ENCODE results near the gene COL5A2.

The COL5A2 gene

DNA sequence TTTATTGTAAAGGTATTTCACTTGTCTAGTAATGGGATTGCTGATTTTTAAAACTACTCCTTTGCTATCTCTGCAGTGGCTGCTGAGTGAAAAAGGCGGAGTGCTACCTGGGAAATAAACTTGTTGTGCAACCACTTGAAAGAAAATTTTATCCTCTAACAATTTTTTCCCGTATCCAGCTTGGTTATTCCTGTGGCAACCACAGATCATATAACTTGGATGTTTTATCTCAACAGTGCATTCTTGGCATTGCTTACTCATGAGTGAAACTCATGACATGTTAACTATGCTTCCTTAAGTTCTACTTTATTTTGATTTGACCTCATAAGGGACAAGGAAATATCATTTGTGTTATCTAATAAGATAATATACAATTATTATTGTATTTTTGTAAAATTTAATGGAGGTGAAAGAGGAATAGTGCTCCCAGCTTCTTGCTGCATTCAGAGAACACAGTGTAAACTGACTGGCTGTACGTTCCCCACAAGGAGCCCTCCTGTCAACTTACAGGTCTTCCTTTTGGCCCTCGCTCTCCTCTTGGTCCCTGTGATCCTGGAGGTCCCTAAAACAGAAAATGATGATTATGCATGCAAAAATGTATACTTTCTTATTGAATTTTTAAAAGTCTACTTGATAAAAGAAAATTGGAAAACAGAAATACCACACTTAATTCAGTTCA is 82.7 kb downstream of the COL5A2 start:
- DNase-seq: no peak

DNA sequence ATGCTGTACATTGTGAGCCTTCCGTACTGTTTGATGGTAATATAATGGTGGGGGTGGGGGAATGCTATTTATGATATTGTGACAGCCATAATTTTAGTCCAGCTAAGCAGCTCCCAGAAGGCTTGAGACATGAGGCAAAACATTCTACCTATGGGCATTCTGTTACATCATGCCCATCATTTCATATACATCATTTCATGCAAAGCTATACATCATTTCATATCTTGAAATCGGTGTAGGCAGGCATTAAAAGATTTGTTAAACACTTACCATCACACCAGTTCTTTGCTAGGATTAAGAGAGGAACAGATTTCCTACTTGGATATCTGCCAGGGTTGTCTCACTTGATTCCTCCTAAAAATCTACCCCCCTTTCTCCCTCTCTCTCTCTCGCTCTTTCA is 84.5 kb downstream of the COL5A2 start:
- no peak for DNase-seq

- no peak for DNase-seq
These were observed 86.6 kb downstream of the COL5A2 start for GRCh38 chr2:189092936-189093335.

DNA sequence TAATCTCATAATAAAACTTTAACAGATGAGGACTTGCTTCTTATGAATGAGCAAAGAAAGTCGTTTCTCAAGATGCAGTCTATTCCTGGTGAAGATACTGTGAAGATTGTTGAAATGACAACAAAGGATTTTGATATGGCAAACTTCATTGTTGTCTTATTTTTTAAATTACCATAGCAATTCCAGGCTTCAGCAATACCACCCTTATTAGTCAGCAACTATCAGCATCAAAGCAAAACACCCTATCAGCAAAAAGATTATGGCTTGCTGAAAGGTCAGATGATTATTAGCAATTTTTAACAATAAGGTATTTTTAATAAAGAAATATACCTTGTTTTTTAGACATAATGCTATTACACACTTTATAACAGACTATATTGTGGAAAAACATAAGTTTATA is 88.3 kb downstream of the COL5A2 start:
- DNase-seq: no peak

DNA sequence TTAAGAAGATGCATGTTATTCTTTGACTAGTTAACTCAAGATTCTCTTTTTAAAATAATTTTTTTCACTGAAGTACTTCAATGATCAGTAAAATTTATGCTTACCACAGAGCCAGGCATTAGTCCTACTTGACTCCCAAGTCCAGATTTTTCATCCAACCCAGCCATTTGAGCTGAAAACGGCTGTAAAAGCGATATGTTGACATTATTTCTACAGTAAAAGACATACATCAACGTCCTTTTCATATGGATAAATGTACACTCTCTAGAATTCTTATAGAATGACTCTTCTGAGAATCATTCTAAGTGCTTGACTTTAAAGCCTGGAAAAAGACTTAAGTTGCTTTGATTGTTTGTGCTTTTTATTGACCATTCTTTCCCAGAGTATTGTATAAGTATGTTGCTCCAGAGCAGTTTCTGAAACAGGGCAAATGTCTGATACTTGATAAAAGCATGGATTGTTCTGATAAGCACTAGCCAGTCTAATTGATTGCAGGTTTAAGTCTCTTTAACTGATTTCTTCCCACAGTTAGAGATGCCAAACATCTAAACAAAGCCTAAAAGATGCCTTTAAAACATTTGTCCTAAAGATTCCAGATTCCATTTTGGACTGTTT is 90.9 kb downstream of the COL5A2 start:
- no peak for DNase-seq

DNA sequence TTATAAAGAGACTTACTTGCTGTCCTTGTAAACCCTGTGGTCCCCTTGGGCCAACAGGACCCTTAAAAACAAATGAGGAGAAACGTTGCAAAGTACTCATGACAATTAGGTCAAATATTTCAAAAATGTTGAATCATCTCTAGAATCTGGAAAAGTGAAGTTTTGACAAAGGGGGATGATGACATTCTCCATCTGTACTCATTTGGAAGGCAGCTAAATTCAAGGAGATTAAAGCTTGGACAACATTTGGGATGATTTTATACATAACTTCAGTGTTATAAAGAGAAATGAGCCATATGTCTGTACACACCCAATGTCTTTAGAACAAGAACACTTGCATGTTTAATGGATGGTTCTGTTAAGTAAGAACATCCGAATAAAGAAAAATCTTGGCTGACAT is 92.9 kb downstream of the COL5A2 start:
- DNase-seq: no peak

GRCh38 chr2:189086250-189086649 is 93.3 kb downstream of the COL5A2 start:
- DNase-seq: no peak

DNA sequence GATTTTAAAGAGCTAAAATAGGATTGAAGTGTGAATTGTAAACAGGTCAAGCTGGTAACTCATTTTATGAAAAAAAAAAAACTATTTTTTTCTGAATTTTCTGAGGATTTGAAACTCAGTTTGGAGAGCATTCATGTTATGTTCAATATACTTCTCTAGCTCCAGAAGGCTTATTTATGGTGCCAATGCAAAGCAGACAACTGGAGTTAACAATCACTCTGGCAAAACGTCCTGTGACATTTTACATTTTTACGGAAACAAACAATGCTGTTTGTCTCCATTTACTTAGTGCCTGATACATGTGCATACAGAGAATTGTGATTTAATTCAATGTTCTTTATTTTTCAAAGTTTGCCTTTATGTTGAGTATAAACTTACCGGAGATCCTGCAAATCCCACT is 96.0 kb downstream of the COL5A2 start:
- DNase-seq: no peak

DNA sequence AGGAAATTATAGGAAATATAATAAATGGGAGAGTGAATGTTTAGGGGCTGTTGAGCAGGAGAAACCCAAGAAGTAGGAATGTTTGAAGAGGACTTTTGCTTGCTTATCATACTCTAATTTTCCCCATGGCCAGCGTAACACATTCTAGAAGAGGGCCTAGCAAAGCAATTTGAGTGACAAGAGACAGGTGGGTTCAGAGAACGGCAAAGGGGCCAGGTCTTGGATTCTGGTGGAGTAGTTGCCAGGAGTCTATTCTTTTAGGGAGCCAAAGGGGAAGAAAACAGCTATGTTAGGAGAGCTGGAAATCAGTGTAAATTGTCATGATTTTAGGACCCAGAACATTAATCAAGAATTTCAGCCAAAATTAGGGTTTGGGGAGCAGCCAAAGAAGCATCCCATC is 96.5 kb downstream of the COL5A2 start:
- DNase-seq: no peak

- no peak for DNase-seq
These were observed 97.1 kb downstream of the COL5A2 start for GRCh38 chr2:189082376-189082975.

GRCh38 chr2:189076572-189076971 is 103.0 kb downstream of the COL5A2 start:
- DNase-seq: no peak

DNA sequence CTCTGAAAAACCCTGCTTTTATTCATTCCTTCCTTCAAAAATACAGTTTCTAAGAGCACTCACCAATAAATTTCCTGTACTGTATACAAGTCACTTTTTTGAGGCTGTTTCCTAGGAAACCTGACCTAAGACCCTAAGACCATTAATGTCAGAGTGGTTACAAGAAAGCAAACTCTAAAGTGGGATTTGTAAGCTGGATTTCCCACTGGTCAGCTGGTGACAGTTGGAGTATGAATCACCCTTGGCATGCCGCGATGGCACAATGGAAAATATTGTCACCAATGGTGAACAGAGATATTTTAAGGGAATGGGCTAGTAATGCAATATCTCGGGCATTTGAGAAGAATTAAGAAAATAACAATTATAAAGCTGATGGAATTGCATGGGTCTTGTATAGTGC is 103.4 kb downstream of the COL5A2 start:
- DNase-seq: no peak

- DNase-seq: no peak
These were observed 105.1 kb downstream of the COL5A2 start for GRCh38 chr2:189074506-189074905.

DNA sequence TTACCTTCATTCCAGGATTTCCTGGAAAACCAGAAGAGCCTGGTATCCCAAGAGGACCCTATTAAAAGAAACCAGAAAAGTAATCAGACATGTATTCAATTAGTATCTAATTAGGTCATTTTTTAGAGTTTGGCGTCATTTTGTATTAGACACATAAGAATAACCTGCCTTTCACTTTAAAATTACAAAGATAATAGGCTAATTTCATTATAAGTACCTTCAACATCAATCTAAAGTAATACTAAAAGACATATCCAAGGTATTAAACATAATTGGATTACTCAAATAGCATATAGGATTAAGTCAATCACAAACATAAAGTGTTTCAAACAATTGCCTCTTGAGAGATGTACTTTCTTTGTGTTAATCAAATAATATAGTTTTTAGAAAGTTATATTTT is 107.5 kb downstream of the COL5A2 start:
- no peak for DNase-seq

DNA sequence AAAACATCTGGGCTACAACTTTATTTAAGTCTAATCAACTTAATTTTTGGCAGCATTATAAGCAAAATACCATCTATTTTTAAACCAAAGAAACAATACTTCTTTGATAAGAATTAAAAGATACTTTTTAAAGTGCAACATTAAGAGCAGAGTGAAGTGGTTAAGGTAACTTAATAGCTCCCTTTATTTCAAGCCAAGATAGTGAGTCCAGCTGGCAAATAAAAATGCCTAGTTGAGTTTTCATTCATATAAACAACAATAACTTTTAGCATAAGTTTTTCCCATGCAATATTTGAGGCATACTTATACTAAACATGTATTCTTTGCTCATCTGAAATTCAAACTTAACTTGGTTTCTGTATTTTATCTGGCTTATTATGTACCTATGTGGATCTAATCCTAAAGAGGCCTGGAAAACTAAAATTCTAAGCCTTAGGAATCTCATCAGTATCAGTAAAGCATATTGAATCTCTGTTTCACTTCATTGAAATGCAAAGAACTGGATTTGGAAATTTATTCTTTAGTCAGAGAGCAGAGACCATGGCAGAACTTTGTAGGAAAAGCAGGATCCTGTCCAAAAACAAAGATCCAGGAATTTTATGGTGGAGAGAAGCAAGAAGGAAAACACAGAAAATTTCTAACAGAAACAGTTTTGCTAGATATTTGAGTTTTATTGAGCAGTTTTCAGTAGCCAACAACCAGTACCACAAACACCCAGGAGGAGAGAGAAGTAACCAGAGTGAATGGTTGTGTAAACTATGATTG is 109.5 kb downstream of the COL5A2 start:
- no peak for DNase-seq

GRCh38 chr2:189066037-189066436 is 113.5 kb downstream of the COL5A2 start:
- no peak for DNase-seq

DNA sequence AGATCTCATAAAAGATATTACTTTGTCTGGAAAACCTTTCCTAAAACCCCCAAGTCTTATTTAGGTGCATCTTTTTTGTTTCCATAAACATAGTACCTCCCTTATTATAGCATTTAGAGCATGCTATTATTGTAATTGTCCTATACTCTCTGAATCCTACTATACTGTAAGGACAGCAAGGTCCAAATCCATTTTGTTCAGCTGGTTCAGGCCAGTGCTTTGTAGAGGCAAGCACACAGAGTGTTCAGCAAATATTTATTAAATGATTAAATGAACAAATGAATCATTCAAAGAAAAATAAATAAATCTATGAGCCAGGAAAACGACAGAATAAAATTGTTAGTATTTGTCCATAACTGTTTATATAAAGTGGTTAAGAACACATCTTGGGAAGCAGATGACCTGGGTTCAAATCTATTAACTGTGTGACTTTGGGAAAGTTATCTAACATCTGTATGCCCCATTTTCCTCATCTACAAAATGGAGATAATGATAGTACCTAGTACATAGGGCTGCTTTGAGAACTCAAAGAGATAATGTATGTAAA is 119.4 kb downstream of the COL5A2 start:
- no peak for DNase-seq

DNA sequence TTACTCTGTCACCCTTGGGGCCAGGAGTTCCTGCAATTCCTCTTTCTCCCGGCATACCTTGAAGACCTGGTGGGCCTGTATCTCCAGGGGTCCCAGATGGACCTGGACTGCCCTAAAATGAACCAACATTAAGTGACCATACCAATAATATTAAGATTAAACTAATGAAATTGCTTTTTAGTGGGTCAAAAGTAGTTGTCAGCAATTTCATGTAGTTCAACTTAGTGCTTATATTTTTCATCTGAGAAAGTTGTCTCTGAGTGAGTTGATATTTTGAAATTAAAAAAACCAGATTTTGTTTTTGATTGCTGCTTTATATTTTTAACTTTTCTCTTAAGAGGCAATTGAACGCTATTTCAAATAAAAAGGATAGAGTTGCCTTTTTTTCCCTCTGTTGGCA is 122.2 kb downstream of the COL5A2 start:
- DNase-seq: no peak

DNA sequence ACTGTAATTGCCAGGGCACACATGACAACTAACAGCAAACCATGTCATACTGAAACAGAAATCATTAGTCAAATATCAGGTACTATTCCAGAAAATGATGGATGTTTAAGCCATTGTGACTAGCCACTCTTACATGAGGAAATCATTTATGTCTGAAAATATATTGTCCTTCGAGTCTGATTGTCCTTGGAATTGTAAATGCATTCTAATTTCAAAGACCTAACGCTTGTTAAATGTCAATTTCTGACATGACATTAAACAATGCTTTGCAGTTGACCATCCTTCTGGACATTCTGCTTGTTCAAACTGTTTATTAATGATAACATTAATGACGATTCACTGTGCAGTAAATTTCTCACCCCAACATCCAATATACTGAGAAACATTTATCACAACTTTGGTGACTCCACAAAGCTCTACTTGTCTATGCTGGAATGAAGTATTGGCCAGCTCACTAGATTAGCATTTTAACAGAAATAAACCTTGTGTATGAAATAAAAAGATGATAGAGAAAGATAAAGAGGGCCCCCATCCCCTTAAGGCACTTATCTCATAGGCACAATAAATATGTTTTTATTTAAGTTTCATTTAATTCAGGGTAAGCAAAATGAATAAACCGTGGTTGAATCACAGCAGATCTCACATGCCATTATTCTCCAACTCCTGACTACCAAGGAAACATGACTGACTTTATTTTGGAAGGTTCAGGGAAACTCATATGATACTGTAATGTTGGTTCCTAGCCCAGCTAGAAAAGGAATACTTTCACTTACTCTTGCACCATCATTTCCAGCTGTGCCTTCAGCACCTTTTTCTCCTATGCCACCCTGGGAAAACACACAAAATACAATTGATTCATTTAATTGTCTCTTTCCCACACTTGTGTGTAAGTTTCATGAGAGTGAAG is 123.1 kb downstream of the COL5A2 start:
- no peak for DNase-seq

DNA sequence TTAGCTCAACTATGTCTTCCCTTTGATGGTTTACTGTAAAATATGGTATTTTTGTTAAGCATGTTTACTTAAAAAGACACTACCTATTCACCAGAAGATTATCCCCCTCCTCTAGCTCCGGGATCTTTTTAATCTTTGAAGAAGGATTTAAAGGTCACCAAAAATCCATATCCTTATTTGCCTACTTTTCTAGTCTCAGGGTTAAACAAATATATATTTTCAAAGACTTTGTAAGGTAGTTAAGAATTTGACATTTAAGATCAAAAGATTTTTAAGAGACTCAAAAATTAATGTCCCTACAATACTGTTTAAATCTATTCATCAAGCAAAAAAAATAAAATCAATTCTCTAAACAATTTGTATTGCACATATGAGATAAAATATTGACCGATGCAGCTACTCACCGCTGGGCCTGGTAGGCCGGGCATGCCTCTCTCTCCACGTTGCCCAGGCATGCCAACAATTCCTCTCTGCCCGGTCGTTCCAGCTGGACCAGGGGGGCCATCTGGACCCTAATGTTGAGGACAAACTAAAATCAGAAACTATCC is 129.3 kb downstream of the COL5A2 start:
- DNase-seq: no peak

DNA sequence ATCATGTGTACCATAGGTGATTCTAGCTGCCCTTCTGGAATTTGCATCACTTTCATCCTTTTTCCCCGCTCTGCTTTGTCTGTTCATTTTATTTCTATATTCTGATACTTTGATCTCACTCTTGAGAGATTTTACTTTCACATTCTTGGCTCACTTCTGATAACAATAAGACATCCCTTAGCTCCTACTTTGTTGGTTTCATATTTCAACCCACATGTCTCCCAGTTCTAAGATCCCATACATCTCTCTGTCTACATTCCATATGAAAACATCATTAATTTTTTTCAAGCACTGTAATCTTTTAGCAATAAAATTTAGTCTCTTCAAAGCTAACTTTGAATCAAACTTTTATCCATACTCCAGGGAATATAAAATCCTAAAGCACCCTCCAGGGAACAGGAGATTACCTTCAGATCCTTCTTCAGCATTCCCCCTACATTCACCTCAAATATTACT is 129.8 kb downstream of the COL5A2 start:
- DNase-seq: no peak

DNA sequence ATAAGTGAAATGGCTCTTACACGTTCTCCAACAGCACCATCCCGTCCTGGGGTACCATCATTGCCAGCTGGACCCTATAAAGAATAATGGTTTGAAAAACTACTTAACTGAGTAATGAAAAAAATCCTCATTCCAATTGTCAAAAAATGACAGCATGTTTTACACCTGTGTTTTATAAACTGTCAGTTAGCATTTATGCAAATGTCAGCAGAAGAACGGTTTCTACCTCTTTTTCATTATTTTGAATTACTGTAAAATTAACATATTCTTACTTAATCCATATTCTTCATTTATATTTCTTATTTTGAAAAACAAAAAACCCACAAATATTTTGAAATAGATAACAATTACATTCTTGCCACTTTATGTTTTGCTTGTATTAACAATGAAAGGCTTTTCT is 131.4 kb downstream of the COL5A2 start:
- DNase-seq: no peak
